Testis (tissue), 3 donors: ENCODE measurements around the gene SUCLG2. TPM values are rescaled to one million over a fixed set of nuclear protein-coding genes. Genes with fewer than 3 reads are reported as not detected.
"Not testable (repeated sequence)": the region's sequence is repeated elsewhere in the genome, so short reads cannot be mapped to it uniquely, and the experiment has no call there.

ENCODE experiments used
- DNase-seq: peaks from one replicate; pipeline ENCODE4 v3.0.0-alpha.2; 2019
- H3K27ac ChIP-seq, 2 donors: fragments of 200-600 bp; sonication (generic); one replicate each; pipeline ENCODE4 v1.5.1; 2019
- H3K27me3 ChIP-seq: fragments of 200-600 bp; sonication (generic); one replicate; pipeline ENCODE4 v1.5.1; 2019
- H3K36me3 ChIP-seq: fragments of 200-600 bp; sonication (generic); one replicate; pipeline ENCODE4 v1.5.1; 2017; ENCODE audit warnings: low read depth; ENCODE audit errors: missing control alignments
- H3K4me1 ChIP-seq: fragments of 200-600 bp; sonication (generic); one replicate; pipeline ENCODE4 v1.5.1; 2019
- H3K4me3 ChIP-seq, 2 donors: fragments of 200-600 bp; sonication (generic); one replicate each; pipeline ENCODE4 v1.5.1; 2017 to 2019
- H3K9me3 ChIP-seq: fragments of 200-600 bp; sonication (generic); one replicate; pipeline ENCODE4 v1.5.1; 2017
- POLR2A ChIP-seq: fragments of 450-650 bp; IDR thresholded peaks from one replicate; pipeline ENCODE4 v1.6.1; 2017; ENCODE audit warnings: antibody characterized with exemption, mild to moderate bottlenecking, moderate library complexity
- WGBS, 2 donors: methylation state at CpG; one replicate each; pipeline ENCODE4 v1.1.5; 2018; 5-methylcytosine and 5-hydroxymethylcytosine counted together
- intact Hi-C: fragments of 100-400 bp; cut with DNase I; formaldehyde crosslinking; loops from one replicate; pipeline ENCODE4 v1.15.1; 2023; ENCODE audit warnings: low total_unique reads
- polyA plus RNA-seq: library from polyadenylated mRNA; stranded (reverse); fragments of 350-450 nt; fragmentation: Illumina TruSeq; extraction: RNeasy Lipid Tissue Mini Kit (QIAGEN cat#74804); gene quantifications from one replicate; pipeline ENCODE4 v1.2.3, GENCODE V29; 2014; ENCODE audit warnings: low read depth, low replicate concordance; ENCODE audit not compliant: insufficient read depth
- total RNA-seq, 2 donors: library from RNA; depleted of rRNA; stranded (reverse); fragments of >200 nt; gene quantifications; one replicate each; pipeline ENCODE4 v1.2.3, GENCODE V29; 2016
- TF ChIP-seq, protein P1 (sequence below), 3 experiments: fragments of 450-650 bp in 2 of 3; fragments of 200-600 bp in 1 of 3; sonication (generic) in 1 of 3; IDR thresholded peaks; one replicate each; pipeline ENCODE4 v1.5.1; 2016 to 2019; ENCODE audit warnings: antibody characterized with exemption in 3 of 3, mild to moderate bottlenecking in 2 of 3, moderate library complexity in 1 of 3

Gene SUCLG2
- total and polyA plus RNA-seq, 3 donors from 2014 or later = 18.0 to 28.7 (median 23.8) TPM

DNA sequence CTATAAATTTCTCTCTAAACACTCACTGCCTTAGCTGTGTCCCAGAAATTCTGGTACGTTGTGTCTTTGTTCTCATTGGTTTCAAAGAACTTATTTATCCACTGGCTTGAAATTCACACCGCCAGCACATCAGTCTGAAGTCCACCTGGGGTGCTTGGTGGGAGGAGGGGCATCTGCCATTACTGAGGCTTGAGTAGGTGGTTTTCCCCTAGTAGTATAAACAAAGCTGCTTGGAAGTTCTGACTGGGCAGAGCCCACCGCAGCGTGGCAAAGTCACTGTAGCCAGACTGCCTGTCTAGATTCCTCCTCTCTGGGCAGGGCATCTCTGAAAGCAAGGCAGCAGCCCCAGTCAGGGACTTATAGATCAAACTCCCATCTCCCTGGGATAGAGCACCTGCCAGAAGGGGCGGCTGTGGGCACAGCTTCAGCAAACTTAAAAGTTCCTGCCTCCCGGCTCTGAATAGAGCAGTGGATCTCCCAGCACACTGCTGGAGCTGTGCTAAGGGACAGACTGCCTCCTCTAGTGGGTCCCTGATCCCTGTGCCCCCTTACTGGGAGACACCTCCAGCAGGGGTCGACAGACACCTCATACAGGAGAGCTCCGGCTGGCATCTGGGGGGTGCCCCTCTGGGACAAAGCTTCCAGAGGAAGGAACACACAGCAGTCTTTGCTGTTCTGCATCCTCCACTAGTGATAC is 114.1 kb downstream of the SUCLG2 start:
- no peak for DNase-seq
- TF ChIP-seq POLR2A = no peak
- TF ChIP-seq, protein P1, sequence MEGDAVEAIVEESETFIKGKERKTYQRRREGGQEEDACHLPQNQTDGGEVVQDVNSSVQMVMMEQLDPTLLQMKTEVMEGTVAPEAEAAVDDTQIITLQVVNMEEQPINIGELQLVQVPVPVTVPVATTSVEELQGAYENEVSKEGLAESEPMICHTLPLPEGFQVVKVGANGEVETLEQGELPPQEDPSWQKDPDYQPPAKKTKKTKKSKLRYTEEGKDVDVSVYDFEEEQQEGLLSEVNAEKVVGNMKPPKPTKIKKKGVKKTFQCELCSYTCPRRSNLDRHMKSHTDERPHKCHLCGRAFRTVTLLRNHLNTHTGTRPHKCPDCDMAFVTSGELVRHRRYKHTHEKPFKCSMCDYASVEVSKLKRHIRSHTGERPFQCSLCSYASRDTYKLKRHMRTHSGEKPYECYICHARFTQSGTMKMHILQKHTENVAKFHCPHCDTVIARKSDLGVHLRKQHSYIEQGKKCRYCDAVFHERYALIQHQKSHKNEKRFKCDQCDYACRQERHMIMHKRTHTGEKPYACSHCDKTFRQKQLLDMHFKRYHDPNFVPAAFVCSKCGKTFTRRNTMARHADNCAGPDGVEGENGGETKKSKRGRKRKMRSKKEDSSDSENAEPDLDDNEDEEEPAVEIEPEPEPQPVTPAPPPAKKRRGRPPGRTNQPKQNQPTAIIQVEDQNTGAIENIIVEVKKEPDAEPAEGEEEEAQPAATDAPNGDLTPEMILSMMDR (IDR thresholded peaks at IDR 0.05) = no peak
- Histone ChIP-seq H3K4me1 (no peaks in the 10 kb centered on the region), H3K27me3 (no peaks in the 10 kb centered on the region), H3K36me3 (no peaks in the 10 kb centered on the region), H3K9me3 (no peaks in the 10 kb centered on the region), H3K27ac (no peak overlapping the region), H3K4me3 (no peak overlapping the region)
- intact Hi-C loops = no loop called here
- 75 to 84% methylated on average over 4 to 8 of the region's 8 CpGs for WGBS, 2 donors

DNA sequence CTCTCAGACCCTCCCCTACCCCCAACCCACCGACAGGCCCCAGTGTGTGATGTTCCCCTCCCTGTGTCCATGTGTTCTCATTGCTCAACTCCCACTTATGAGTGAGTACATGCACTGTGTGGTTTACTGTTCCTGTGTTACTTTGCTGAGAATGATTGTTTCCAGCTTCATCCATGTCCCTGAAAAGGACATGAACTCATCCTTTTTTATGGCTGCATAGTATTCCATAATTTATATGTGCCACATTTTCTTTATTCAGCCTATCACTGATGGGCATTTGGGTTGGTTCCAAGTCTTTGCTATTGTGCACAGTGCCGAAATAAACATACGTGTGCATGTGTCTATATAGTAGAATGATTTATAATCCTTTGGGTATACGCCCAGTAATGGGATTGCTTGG is 117.2 kb downstream of the SUCLG2 start:
- H3K4me1 ChIP-seq, H3K27ac ChIP-seq, H3K9me3 ChIP-seq, H3K27me3 ChIP-seq, H3K36me3 ChIP-seq, DNase-seq, intact Hi-C loops, H3K4me3 ChIP-seq: not testable (repeated sequence)
- 89 to 97% methylated on average over 4 of the region's 4 CpGs for WGBS, 2 donors

GRCh38 chr3:67535006-67535405 is 119.4 kb downstream of the SUCLG2 start:
- intact Hi-C loops = no loop called here
- 65 to 82% methylated on average over 3 of the region's 3 CpGs for WGBS, 2 donors
- TF ChIP-seq, protein P1 (IDR thresholded peaks at IDR 0.05) = no peak
- no peak for TF ChIP-seq POLR2A

DNA sequence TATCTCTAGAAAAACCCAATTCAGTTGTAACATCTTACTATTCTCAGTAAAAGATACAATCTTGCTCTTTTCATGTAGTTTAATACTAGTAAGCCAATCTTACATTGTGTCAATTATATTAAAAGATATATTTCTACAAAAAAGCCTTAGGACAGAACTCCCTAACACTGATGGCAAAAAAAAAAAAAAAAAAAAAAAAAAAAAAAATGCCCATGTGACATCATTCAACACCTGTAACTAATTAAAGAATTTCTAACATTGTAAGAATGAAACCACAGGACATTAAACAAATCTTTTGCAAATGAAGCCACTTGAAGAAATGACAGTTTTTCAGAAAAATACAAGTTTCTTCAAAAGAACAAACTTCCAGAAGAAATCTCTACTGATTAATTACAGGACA is 119.8 kb downstream of the SUCLG2 start:
- H3K9me3 ChIP-seq = no peaks in the 10 kb centered on the region
- no peaks in the 10 kb centered on the region for H3K36me3 ChIP-seq
- intact Hi-C loops = no loop called here
- TF ChIP-seq, protein P1 (IDR thresholded peaks at IDR 0.05) = no peak
- no peak for TF ChIP-seq POLR2A
- no peaks in the 10 kb centered on the region for H3K4me1 ChIP-seq
- DNase-seq = no peak
- H3K4me3 ChIP-seq = no peak overlapping the region
- H3K27ac ChIP-seq = no peak overlapping the region
- no peaks in the 10 kb centered on the region for H3K27me3 ChIP-seq

More at GRCh38 chr3:67535006-67535405, 119.4 kb downstream of the SUCLG2 start:
- Histone ChIP-seq H3K27ac (no peak overlapping the region), H3K27me3 (no peaks in the 10 kb centered on the region), H3K4me3 (no peak overlapping the region), H3K4me1 (no peaks in the 10 kb centered on the region), H3K36me3 (no peaks in the 10 kb centered on the region), H3K9me3 (no peaks in the 10 kb centered on the region)
- DNase-seq = no peak

GRCh38 chr3:67531181-67532101 is 123.0 kb downstream of the SUCLG2 start:
- no peaks in the 10 kb centered on the region for H3K36me3 ChIP-seq
- TF ChIP-seq, protein P1 (IDR thresholded peaks at IDR 0.05) = no peak
- TF ChIP-seq POLR2A = no peak
- intact Hi-C loops = no loop called here
- no peaks in the 10 kb centered on the region for H3K27me3 ChIP-seq
- H3K4me1 ChIP-seq = no peaks in the 10 kb centered on the region
- H3K27ac ChIP-seq = no peak overlapping the region
- no peak for DNase-seq
- 87 to 90% methylated on average over 6 of the region's 6 CpGs for WGBS, 2 donors
- no peak overlapping the region for H3K4me3 ChIP-seq
- H3K9me3 ChIP-seq = no peaks in the 10 kb centered on the region
